Neural cell (in vitro differentiated cells): ENCODE measurements around the gene MARK3. TPM values are rescaled to one million over a fixed set of nuclear protein-coding genes. Genes with fewer than 3 reads are reported as not detected.

ENCODE experiments used
- H2AFZ ChIP-seq: fragments of 200-600, 300-800 bp; sonication (generic), shearing (Covaris generic); 2 replicates; pipeline ENCODE4 v1.6.0; 2014; ENCODE audit warnings: low read depth, mild to moderate bottlenecking, antibody characterized with exemption, low read length, moderate library complexity
- H3F3A ChIP-seq: fragments of 200-600 bp; shearing (Covaris generic); 2 replicates; pipeline ENCODE4 v1.6.1; 2016; ENCODE audit warnings: mild to moderate bottlenecking, moderate library complexity, mixed read lengths, antibody characterized with exemption, low read length; ENCODE audit not compliant: insufficient read depth, poor library complexity, severe bottlenecking
- H3K27ac ChIP-seq: fragments of 200-600, 300-800 bp; sonication (generic), shearing (Covaris generic); 2 replicates; pipeline ENCODE4 v1.5.1; 2014; ENCODE audit warnings: mild to moderate bottlenecking, low read length, moderate library complexity
- H3K27me3 ChIP-seq: fragments of 300-800, 200-600 bp; sonication (generic), shearing (Covaris generic); 2 replicates; pipeline ENCODE4 v1.6.0; 2014; ENCODE audit warnings: mild to moderate bottlenecking, low read depth, low read length, moderate library complexity; ENCODE audit not compliant: insufficient read depth
- H3K36me3 ChIP-seq: fragments of 300-800, 200-600 bp; sonication (generic), shearing (Covaris generic); 2 replicates; pipeline ENCODE4 v1.5.1; 2014; ENCODE audit warnings: mild to moderate bottlenecking, antibody characterized with exemption, low read length, moderate library complexity; ENCODE audit not compliant: insufficient read depth
- H3K4me2 ChIP-seq: fragments of 300-800, 200-600 bp; sonication (generic), shearing (Covaris generic); 2 replicates; pipeline ENCODE4 v1.6.0; 2014; ENCODE audit warnings: mild to moderate bottlenecking, low read length
- H3K4me3 ChIP-seq: fragments of 300-800, 200-600 bp; sonication (generic), shearing (Covaris generic); 2 replicates; pipeline ENCODE4 v1.5.1; 2014; ENCODE audit warnings: mild to moderate bottlenecking, low read length, moderate library complexity
- H3K79me2 ChIP-seq: fragments of 200-600 bp; shearing (Covaris generic); replicated peaks from 2 replicates; pipeline ENCODE4 v1.6.0; 2014; ENCODE audit warnings: mild to moderate bottlenecking, low read length, moderate library complexity; ENCODE audit not compliant: insufficient read depth
- H3K9ac ChIP-seq: fragments of 300-800, 200-600 bp; sonication (generic), shearing (Covaris generic); 2 replicates; pipeline ENCODE4 v1.6.1; 2016; ENCODE audit warnings: mild to moderate bottlenecking, low read length, mixed read lengths
- H3K9me2 ChIP-seq: fragments of 200-600 bp; shearing (Covaris generic); 2 replicates; pipeline ENCODE4 v1.6.1; 2016; ENCODE audit warnings: mild to moderate bottlenecking, low read length, mixed read lengths; ENCODE audit not compliant: insufficient read depth
- H3K9me3 ChIP-seq: fragments of 200-600, 300-800 bp; sonication (generic), shearing (Covaris generic); 2 replicates; pipeline ENCODE4 v1.6.1; 2016; ENCODE audit warnings: mild to moderate bottlenecking, mixed run types, low read length, moderate library complexity, mixed read lengths
- H4K20me1 ChIP-seq: fragments of 200-600 bp; shearing (Covaris generic); 2 replicates; pipeline ENCODE4 v1.6.1; 2016; ENCODE audit warnings: mild to moderate bottlenecking, mixed run types; ENCODE audit not compliant: insufficient read depth
- CTCF ChIP-seq: fragments of 450-650 bp; IDR thresholded peaks from 2 replicates; pipeline ENCODE4 v1.5.1; 2014; ENCODE audit warnings: antibody characterized with exemption, mild to moderate bottlenecking, moderate library complexity; ENCODE audit not compliant: poor library complexity, severe bottlenecking
- EP300 ChIP-seq: fragments of 450-650 bp; conservative IDR thresholded peaks from 2 replicates; pipeline ENCODE4 v1.6.1; 2014; ENCODE audit warnings: antibody characterized with exemption, mild to moderate bottlenecking, moderate library complexity; ENCODE audit not compliant: poor library complexity, severe bottlenecking
- EZH2 ChIP-seq: fragments of 200-600, 300-800 bp; shearing (Covaris generic), sonication (generic); IDR thresholded peaks from 2 replicates; pipeline ENCODE4 v1.6.1; 2014; ENCODE audit warnings: antibody characterized with exemption, low read length, borderline replicate concordance, mild to moderate bottlenecking; ENCODE audit not compliant: insufficient read depth, poor library complexity, severe bottlenecking
- MXI1 ChIP-seq: fragments of 450-650 bp; conservative IDR thresholded peaks from 2 replicates; pipeline ENCODE4 v1.6.1; 2014; ENCODE audit warnings: antibody characterized with exemption, mild to moderate bottlenecking; ENCODE audit not compliant: poor library complexity, severe bottlenecking
- POLR2AphosphoS5 ChIP-seq: IDR thresholded peaks from 2 replicates; pipeline ENCODE4 v1.6.1; 2012
- RAD21 ChIP-seq: fragments of 450-650 bp; conservative IDR thresholded peaks from 2 replicates; pipeline ENCODE4 v1.6.1; 2014; ENCODE audit warnings: antibody characterized with exemption, mild to moderate bottlenecking, moderate library complexity
- REST ChIP-seq: IDR thresholded peaks from 2 replicates; pipeline ENCODE4 v1.6.1; 2012; ENCODE audit warnings: borderline replicate concordance
- SMC3 ChIP-seq: fragments of 450-650 bp; conservative IDR thresholded peaks from 2 replicates; pipeline ENCODE4 v1.6.1; 2014; ENCODE audit warnings: antibody characterized with exemption, mild to moderate bottlenecking, moderate library complexity; ENCODE audit not compliant: poor library complexity
- TAF1 ChIP-seq: IDR thresholded peaks from 2 replicates; pipeline ENCODE4 v1.6.1; 2012; ENCODE audit warnings: low read depth
- polyA plus RNA-seq: library from polyadenylated mRNA; depleted of rRNA; stranded (reverse); fragments of >200 nt; gene quantifications from 2 replicates; pipeline ENCODE4 v1.2.3, GENCODE V29; 2014

Gene MARK3
- polyA plus RNA-seq, 1 donor from 2014 or later = 158 TPM

GRCh38 chr14:103346286-103346685, 38.9 kb upstream of the MARK3 start:
- no peak for TF ChIP-seq CTCF
- TF ChIP-seq EP300 = no peak
- TF ChIP-seq EZH2 = no peak
- no peak for TF ChIP-seq POLR2AphosphoS5
- TF ChIP-seq RAD21 = no peak
- no peak for TF ChIP-seq TAF1
- no peak for TF ChIP-seq MXI1
- no peak for TF ChIP-seq REST
- no peak for TF ChIP-seq SMC3
- no peaks in the 10 kb centered on the region for H3K79me2 ChIP-seq
- no peak overlapping the region for H3K4me2 ChIP-seq
- H3K9me3 ChIP-seq = no peaks in the 10 kb centered on the region
- H4K20me1 ChIP-seq = no peaks in the 10 kb centered on the region
- no peak overlapping the region for H3K27ac ChIP-seq
- no peaks in the 10 kb centered on the region for H3K9me2 ChIP-seq
- H3F3A ChIP-seq = no peaks in the 10 kb centered on the region
- no peak overlapping the region for H3K4me3 ChIP-seq
- H3K27me3 ChIP-seq = no peaks in the 10 kb centered on the region
- H3K36me3 ChIP-seq = peaks cover 17% of the 10 kb centered on the region
- H3K9ac ChIP-seq = no peak overlapping the region
- no peak overlapping the region for H2AFZ ChIP-seq

- Histone ChIP-seq H3K36me3 (peaks cover 14% of the 10 kb centered on the region), H2AFZ (no peak overlapping the region), H3K4me3 (no peak overlapping the region), H3K27ac (no peak overlapping the region), H3K9me3 (no peaks in the 10 kb centered on the region), H3K4me2 (no peak overlapping the region), H3K27me3 (no peaks in the 10 kb centered on the region), H3F3A (no peaks in the 10 kb centered on the region), H3K9me2 (no peaks in the 10 kb centered on the region), H4K20me1 (no peaks in the 10 kb centered on the region), H3K9ac (no peak overlapping the region), H3K79me2 (no peaks in the 10 kb centered on the region)
- no peak for TF ChIP-seq MXI1
- TF ChIP-seq EP300 = no peak
- TF ChIP-seq RAD21 = no peak
- no peak for TF ChIP-seq TAF1
- TF ChIP-seq REST = no peak
Measured at GRCh38 chr14:103347091-103347815, 38.0 kb upstream of the MARK3 start.
